ENCODE results near the gene AP2M1. TPM values are rescaled to one million over a fixed set of nuclear protein-coding genes. Genes with fewer than 3 reads are reported as not detected.
A peak's percentile ranks its signal among the peaks of the same experiment; 100 is the strongest.

AP2M1 gene
- total and polyA plus RNA-seq, 8 donors = 296 to 405 (median 344) TPM

GRCh38 chr3:184189421-184189820, 14.8 kb downstream of the AP2M1 start:
- Histone ChIP-seq H3K9me3 (no peaks in the 10 kb centered on the region), H3K4me1 (peaks cover 12 to 35% of the 10 kb centered on the region in 2 donors), H3K36me3 (peaks cover 0 to 73% of the 10 kb centered on the region in 2 donors), H3K27me3 (no peaks in the 10 kb centered on the region), H3K27ac (no peak overlapping the region), H3K4me3 (no peak overlapping the region)
- intact Hi-C loops (cut with DNase I) = no loop called here
- ATAC-seq (no peak), DNase-seq (peak in 1 of 4 donors; percentile 39)
- no peak for TF ChIP-seq CTCF (IDR thresholded peaks at IDR 0.05)

GRCh38 chr3:184192889-184193288, 18.2 kb downstream of the AP2M1 start:
- no peaks in the 10 kb centered on the region for H3K27me3 ChIP-seq
- intact Hi-C loops (cut with DNase I) = no loop called here
- DNase-seq (peak in 1 of 4 donors; percentile 54), ATAC-seq (no peak)
- no peak for TF ChIP-seq CTCF (IDR thresholded peaks at IDR 0.05)
- H3K9me3 ChIP-seq = no peaks in the 10 kb centered on the region
- H3K4me1 ChIP-seq = peaks cover 0 to 13% of the 10 kb centered on the region in 2 donors
- H3K4me3 ChIP-seq = no peak overlapping the region
- H3K36me3 ChIP-seq = peaks cover 0 to 88% of the 10 kb centered on the region in 2 donors
- no peak overlapping the region for H3K27ac ChIP-seq

DNA sequence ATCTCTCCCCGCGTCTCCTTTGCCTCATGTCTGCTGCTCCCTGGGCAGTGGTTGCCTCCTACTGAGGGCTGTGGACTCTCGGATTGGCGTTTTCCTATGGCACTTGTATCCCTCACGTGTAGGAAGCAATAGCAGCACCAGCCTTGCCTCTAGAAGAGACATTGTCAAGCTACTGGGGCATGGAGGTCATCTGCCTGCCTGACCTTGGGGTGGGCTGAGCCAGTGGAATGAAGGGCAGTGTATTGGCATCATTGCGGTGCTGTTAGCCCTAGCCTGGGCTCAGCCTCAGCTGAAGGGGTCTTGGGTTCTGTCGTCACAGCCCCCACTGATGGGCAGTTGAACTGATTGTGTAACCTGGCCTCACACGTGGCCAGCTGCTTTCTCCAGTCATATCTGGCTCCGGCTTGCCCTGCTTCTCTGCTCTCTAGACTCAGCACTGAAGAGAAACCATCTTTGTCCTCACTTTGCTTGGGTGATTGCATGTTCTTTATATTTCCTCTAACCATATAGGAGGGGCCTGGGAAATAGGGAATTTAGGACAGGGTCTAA, 19.4 kb downstream of the AP2M1 start:
- ATAC-seq (no peak), DNase-seq (peak in 1 of 4 donors; percentile 30)
- TF ChIP-seq CTCF (IDR thresholded peaks at IDR 0.05) = no peak
- H3K36me3 ChIP-seq = peaks cover 0 to 77% of the 10 kb centered on the region in 2 donors
- H3K27me3 ChIP-seq = no peaks in the 10 kb centered on the region
- intact Hi-C loops (cut with DNase I) = no loop called here
- H3K27ac ChIP-seq = no peak overlapping the region
- H3K4me1 ChIP-seq = peaks cover 0 to 1% of the 10 kb centered on the region in 2 donors
- H3K9me3 ChIP-seq = no peaks in the 10 kb centered on the region
- H3K4me3 ChIP-seq = no peak overlapping the region

- H3K27me3 ChIP-seq = no peaks in the 10 kb centered on the region
- TF ChIP-seq CTCF (IDR thresholded peaks at IDR 0.05) = no peak
- intact Hi-C loops (cut with DNase I) = no loop called here
- peaks cover 0 to 52% of the 10 kb centered on the region in 2 donors for H3K36me3 ChIP-seq
- no peak overlapping the region for H3K27ac ChIP-seq
- DNase-seq = peak in 1 of 4 donors; percentile 41
- H3K4me3 ChIP-seq = no peak overlapping the region
- no peaks in the 10 kb centered on the region for H3K4me1 ChIP-seq
- ATAC-seq = no peak
- H3K9me3 ChIP-seq = no peaks in the 10 kb centered on the region
Measured at GRCh38 chr3:184196536-184196935, 21.9 kb downstream of the AP2M1 start.

DNA sequence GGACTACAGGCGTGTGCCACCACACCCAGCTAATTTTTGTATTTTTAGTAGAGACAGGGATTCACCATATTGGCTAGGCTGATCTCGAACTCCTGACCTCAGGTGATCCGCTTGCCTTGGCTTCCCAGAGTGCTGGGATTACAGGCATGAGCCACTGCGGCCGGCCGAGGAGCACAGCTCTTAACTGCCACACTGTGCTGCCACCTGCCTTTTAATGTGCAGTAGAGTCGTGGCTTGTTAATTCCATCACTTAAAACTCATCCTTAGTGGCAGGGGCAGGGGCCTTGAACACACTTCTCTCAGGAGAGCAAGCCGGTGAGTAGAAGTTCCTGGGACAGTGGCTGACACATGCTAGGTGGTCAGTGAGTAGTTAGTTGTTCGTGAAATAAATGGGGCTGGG, 23.9 kb downstream of the AP2M1 start:
- intact Hi-C loops (cut with DNase I) = no loop called here
- Histone ChIP-seq H3K27ac (no peak overlapping the region), H3K9me3 (no peaks in the 10 kb centered on the region), H3K36me3 (peaks cover 0 to 32% of the 10 kb centered on the region in 2 donors), H3K27me3 (no peaks in the 10 kb centered on the region), H3K4me3 (no peak overlapping the region), H3K4me1 (no peaks in the 10 kb centered on the region)
- no peak for TF ChIP-seq CTCF (IDR thresholded peaks at IDR 0.05)
- ATAC-seq (no peak), DNase-seq (peak in 1 of 4 donors; percentile 49)
